ENCODE data around the gene AHNAK2.

The AHNAK2 gene

GRCh38 chr14:104936361-104937155 lies 41.6 kb downstream of the AHNAK2 start:
- TF ChIP-seq CTCF (IDR thresholded peaks at IDR 0.05; ENCODE audit: insufficient read depth, low read length, missing control alignments), result no peak
- POLR2A ChIA-PET, result no interaction called here

GRCh38 chr14:104935955-104936354 lies 42.2 kb downstream of the AHNAK2 start:
- ChIA-PET POLR2A (no interaction called here), CTCF (interaction anchor here (1.6 to 3.3 kb wide), 3 partner anchors 39 to 110 kb away, joined by 5 to 25 read pairs (median 14); no protein-coding TSS in a partner anchor)
- DNase-seq (ENCODE audit: low read depth, low spot score), result no peak
- TF ChIP-seq CTCF (IDR thresholded peaks at IDR 0.05; ENCODE audit: insufficient read depth, low read length, missing control alignments), result no peak
- H3K4me3 ChIP-seq (ENCODE audit: low read depth, low read length), result no peak overlapping the region

More at GRCh38 chr14:104936361-104937155, 41.6 kb downstream of the AHNAK2 start:
- H3K4me3 ChIP-seq (ENCODE audit: low read depth, low read length), result no peak overlapping the region
- CTCF ChIA-PET, result interaction anchor here (1.1 to 3.1 kb wide), 2 partner anchors 39 to 109 kb away, joined by 3 to 25 read pairs; no protein-coding TSS in a partner anchor
- no peak for DNase-seq (ENCODE audit: low read depth, low spot score)

GRCh38 chr14:104935026-104935650 lies 43.0 kb downstream of the AHNAK2 start:
- no peak overlapping the region for H3K4me3 ChIP-seq (ENCODE audit: low read depth, low read length)
- no peak for TF ChIP-seq CTCF (IDR thresholded peaks at IDR 0.05; ENCODE audit: insufficient read depth, low read length, missing control alignments)
- POLR2A ChIA-PET, result interaction anchor here (0.5 to 1.1 kb wide), 3 partner anchors 12 to 143 kb away, joined by 3 to 5 read pairs (median 4); no protein-coding TSS in a partner anchor
- CTCF ChIA-PET, result interaction anchor here (1.0 to 3.3 kb wide), 9 partner anchors 10 to 111 kb away, joined by 3 to 25 read pairs (median 4); partner anchors contain the start of gene PLD4
- DNase-seq (ENCODE audit: low read depth, low spot score), result no peak

GRCh38 chr14:104933746-104934733 lies 44.1 kb downstream of the AHNAK2 start:
- no peak for DNase-seq (ENCODE audit: low read depth, low spot score)
- peak overlapping the region; percentile 15 for H3K4me3 ChIP-seq (ENCODE audit: low read depth, low read length)
- CTCF ChIA-PET, result interaction anchor here (0.8 to 3.3 kb wide), 15 partner anchors 9 to 114 kb away, joined by 3 to 25 read pairs (median 5); partner anchors contain the start of gene PLD4
- POLR2A ChIA-PET, result interaction anchor here (0.5 to 1.1 kb wide), 4 partner anchors 13 to 144 kb away, joined by 3 to 5 read pairs (median 4); no protein-coding TSS in a partner anchor
- TF ChIP-seq CTCF (IDR thresholded peaks at IDR 0.05; ENCODE audit: insufficient read depth, low read length, missing control alignments), result no peak

- TF ChIP-seq CTCF (IDR thresholded peaks at IDR 0.05; ENCODE audit: insufficient read depth, low read length, missing control alignments), result peak; percentile 92
- ChIA-PET POLR2A (interaction anchor here (0.6 to 1.2 kb wide), 2 partner anchors 31 to 41 kb away, joined by 3 to 5 read pairs; no protein-coding TSS in a partner anchor), CTCF (interaction anchor here (0.6 to 3.3 kb wide), 17 partner anchors 8 to 115 kb away, joined by 3 to 15 read pairs (median 5); partner anchors contain the start of gene PLD4)
- DNase-seq (ENCODE audit: low read depth, low spot score), result peak; percentile 10
- H3K4me3 ChIP-seq (ENCODE audit: low read depth, low read length), result peak overlapping the region; percentile 50
These were observed 45.2 kb downstream of the AHNAK2 start for GRCh38 chr14:104932676-104933631.
